H1 (cell line): ENCODE results near the gene CTTNBP2. TPM values are rescaled to one million over a fixed set of nuclear protein-coding genes. Genes with fewer than 3 reads are reported as not detected.

Source experiments
- BRCA1 ChIP-seq: IDR thresholded peaks from 2 replicates; pipeline ENCODE4 v1.6.1; 2012; ENCODE audit warnings: low read depth, low read length, improper control_type of control experiment
- CHD7 ChIP-seq: fragments of 300-600 bp; sonication (generic); IDR thresholded peaks from 2 replicates; pipeline ENCODE4 v1.7.1; 2012; ENCODE audit warnings: low read length, moderate library complexity, mild to moderate bottlenecking, inconsistent platforms; ENCODE audit not compliant: insufficient replicate concordance
- HDAC6 ChIP-seq: IDR thresholded peaks from one replicate; pipeline ENCODE4 v1.7.1; 2012; ENCODE audit warnings: low read depth, mild to moderate bottlenecking, inconsistent platforms, low read length, moderate library complexity
- KDM4A ChIP-seq: IDR thresholded peaks from one replicate; pipeline ENCODE4 v1.7.1; 2012; ENCODE audit warnings: low read depth, mild to moderate bottlenecking, moderate library complexity, low read length, inconsistent platforms; ENCODE audit not compliant: severe bottlenecking
- SAP30 ChIP-seq: fragments of 300-600 bp; sonication (generic); IDR thresholded peaks from 2 replicates; pipeline ENCODE4 v1.7.1; 2012; ENCODE audit warnings: low read length, moderate library complexity, mild to moderate bottlenecking, inconsistent platforms; ENCODE audit not compliant: insufficient read depth, insufficient replicate concordance
- polyA plus RNA-seq, 7 experiments: library from polyadenylated mRNA; depleted of rRNA in 3 of 7; stranded (reverse) in 5 of 7; unstranded in 2 of 7; fragments of >200 nt in 5 of 7; fragments of 200-250 nt in 2 of 7; gene quantifications; 1 replicate in 5 of 7; 2 replicates in 1 of 7; 4 replicates in 1 of 7; pipeline versions ENCODE4 v1.2.1 to v1.2.3, GENCODE V29; 2011 to 2013; ENCODE audit warnings: missing spikeins in 2 of 7, mixed read lengths in 2 of 7
- total RNA-seq: library from RNA; stranded (reverse); fragmentation: NEBNext Ultra II Directional; extraction: Animal tissue kit (Norgen Biotek cat#: 25700); gene quantifications from 2 replicates; pipeline ENCODE4 v1.2.1, GENCODE V29; 2021

CTTNBP2 gene
- total and polyA plus RNA-seq, 2 of the 8 experiments (the other 6 are each of a cell fraction or from before 2014, with no cell fraction given), result 15.3 to 35.1 TPM

GRCh38 chr7:117772421-117772820 lies 100.8 kb downstream of the CTTNBP2 start (continued):
- TF ChIP-seq HDAC6 (no peak), CHD7 (no peak), BRCA1 (no peak), SAP30 (no peak), KDM4A (no peak)
